ENCODE measurements around the gene ALDH1B1.

- TF ChIP-seq EP300 (IDR thresholded peaks at IDR 0.05), result no peak
- no peak for TF ChIP-seq CTCF (IDR thresholded peaks at IDR 0.05)
- TF ChIP-seq POLR2A (IDR thresholded peaks at IDR 0.05), result no peak
- no peak for TF ChIP-seq POLR2AphosphoS5 (IDR thresholded peaks at IDR 0.05)
These were observed 22.3 kb upstream of the ALDH1B1 start for GRCh38 chr9:38370176-38370575.

All from sigmoid colon (tissue), 4 donors.